Measurements from ENCODE around the gene TRIM29. TPM values are rescaled to one million over a fixed set of nuclear protein-coding genes. Genes with fewer than 3 reads are reported as not detected.
A peak's percentile ranks its signal among the peaks of the same experiment; 100 is the strongest.

Gene TRIM29
- polyA plus RNA-seq, 1 experiment: 1.5 TPM

GRCh38 chr11:120120805-120121335 lies 17.0 kb downstream of the TRIM29 start:
- CTCF ChIA-PET: interaction anchor here (0.6 to 2.7 kb wide), 4 partner anchors 13 to 120 kb away, joined by 3 to 16 read pairs (median 3); no protein-coding TSS in a partner anchor
- TF ChIP-seq CTCF (IDR thresholded peaks at IDR 0.05; ENCODE audit: insufficient read depth, low read depth, low read length): no peak
- POLR2A ChIA-PET: no interaction called here
- Histone ChIP-seq H3K4me3 (ENCODE audit: low read depth, low read length) (no peak overlapping the region), H3K36me3 (ENCODE audit: control insufficient read depth, insufficient read depth, low read length) (no peaks in the 10 kb centered on the region), H3K27me3 (ENCODE audit: control insufficient read depth, insufficient read depth, low read length) (no peaks in the 10 kb centered on the region; the same call in 1 of the 2 replicates)
- no peak for DNase-seq (ENCODE audit: low read depth)

- no peak for TF ChIP-seq CTCF (IDR thresholded peaks at IDR 0.05; ENCODE audit: insufficient read depth, low read depth, low read length)
- DNase-seq (ENCODE audit: low read depth): no peak
- no peak overlapping the region for H3K4me3 ChIP-seq (ENCODE audit: low read depth, low read length)
- H3K27me3 ChIP-seq (ENCODE audit: control insufficient read depth, insufficient read depth, low read length): no peaks in the 10 kb centered on the region; the same call in 1 of the 2 replicates
- no peaks in the 10 kb centered on the region for H3K36me3 ChIP-seq (ENCODE audit: control insufficient read depth, insufficient read depth, low read length)
- ChIA-PET CTCF (interaction anchor here (1.1 to 3.6 kb wide), 2 partner anchors 10 to 50 kb away, joined by 3 to 18 read pairs; no protein-coding TSS in a partner anchor), POLR2A (no interaction called here)
Measured at GRCh38 chr11:120119121-120119520, 18.8 kb downstream of the TRIM29 start.

- CTCF ChIA-PET: interaction anchor here (3.6 kb wide), 1 partner anchor 9 kb away, joined by 18 read pairs; no protein-coding TSS in a partner anchor
- TF ChIP-seq CTCF (IDR thresholded peaks at IDR 0.05; ENCODE audit: insufficient read depth, low read depth, low read length): no peak
- no peak for DNase-seq (ENCODE audit: low read depth)
- H3K27me3 ChIP-seq (ENCODE audit: control insufficient read depth, insufficient read depth, low read length): peaks cover 4% of the 10 kb centered on the region
- no peak overlapping the region for H3K4me3 ChIP-seq (ENCODE audit: low read depth, low read length)
- H3K36me3 ChIP-seq (ENCODE audit: control insufficient read depth, insufficient read depth, low read length): no peaks in the 10 kb centered on the region
- POLR2A ChIA-PET: no interaction called here
Measured at GRCh38 chr11:120117991-120118390, 19.9 kb downstream of the TRIM29 start.

- TF ChIP-seq CTCF (IDR thresholded peaks at IDR 0.05; ENCODE audit: insufficient read depth, low read depth, low read length): no peak
- ChIA-PET CTCF (interaction anchor here (3.6 kb wide), 1 partner anchor 8 kb away, joined by 18 read pairs; no protein-coding TSS in a partner anchor), POLR2A (no interaction called here)
- Histone ChIP-seq H3K4me3 (ENCODE audit: low read depth, low read length) (no peak overlapping the region), H3K36me3 (ENCODE audit: control insufficient read depth, insufficient read depth, low read length) (no peaks in the 10 kb centered on the region), H3K27me3 (ENCODE audit: control insufficient read depth, insufficient read depth, low read length) (peaks cover 4% of the 10 kb centered on the region)
- no peak for DNase-seq (ENCODE audit: low read depth)
Measured at GRCh38 chr11:120116966-120117365, 20.9 kb downstream of the TRIM29 start.

- 0 out of 2 replicates have a peak, but pooled peaks have one; percentile 9 for TF ChIP-seq CTCF (IDR thresholded peaks at IDR 0.05; ENCODE audit: insufficient read depth, low read depth, low read length)
- ChIA-PET POLR2A (no interaction called here), CTCF (interaction anchor here (1.1 to 2.2 kb wide), 3 partner anchors 9 to 13 kb away, joined by 3 to 8 read pairs (median 4); no protein-coding TSS in a partner anchor)
- H3K27me3 ChIP-seq (ENCODE audit: control insufficient read depth, insufficient read depth, low read length): peaks cover 9% of the 10 kb centered on the region
- H3K36me3 ChIP-seq (ENCODE audit: control insufficient read depth, insufficient read depth, low read length): no peaks in the 10 kb centered on the region
- DNase-seq (ENCODE audit: low read depth): no peak
- no peak overlapping the region for H3K4me3 ChIP-seq (ENCODE audit: low read depth, low read length)
Measured at GRCh38 chr11:120115272-120116000, 22.5 kb downstream of the TRIM29 start.

Data from BJ (cell line).